HEK293 (cell line): ENCODE measurements around the gene SPATA1.

Experiments used
- CTCF ChIA-PET: fragments of 350-600 bp; formaldehyde crosslinking; extraction: SDS; loops from one replicate; lab custom pipeline; 2021; ENCODE audit warnings: antibody characterized with exemption; lab: Yijun Ruan, JAX
- POLR2A ChIA-PET: fragments of 300-600 bp; formaldehyde crosslinking; extraction: SDS; loops from one replicate; lab custom pipeline; 2020; ENCODE audit warnings: antibody characterized with exemption, inconsistent platforms; lab: Yijun Ruan, JAX
- H3K27ac ChIP-seq: fragments of 200-500 bp; sonication (Bioruptor generic); 2 replicates; pipeline ENCODE4 v1.5.1; 2014; ENCODE audit warnings: low read depth, low read length, control low read depth, inconsistent platforms; ENCODE audit errors: extremely low read depth
- H3K36me3 ChIP-seq, 2 experiments: fragments of 200-500 bp in 1 of 2; sonication (Bioruptor generic) in 1 of 2; 1 replicate in 1 of 2; 2 replicates in 1 of 2; pipeline ENCODE4 v1.5.1; 2014 to 2017; ENCODE audit warnings: inconsistent platforms in 2 of 2, low read length in 2 of 2; ENCODE audit not compliant: control insufficient read depth in 2 of 2, insufficient read depth in 1 of 2
- H3K4me1 ChIP-seq: fragments of 200-500 bp; sonication (Bioruptor generic); 2 replicates; pipeline ENCODE4 v1.5.1; 2014; ENCODE audit warnings: mild to moderate bottlenecking, low read length, inconsistent platforms; ENCODE audit not compliant: control insufficient read depth, insufficient read depth
- H3K4me3 ChIP-seq: 2 replicates; pipeline ENCODE4 v1.5.1; 2011; ENCODE audit warnings: low read depth, mild to moderate bottlenecking, control low read depth, low read length, moderate library complexity
- H3K9me3 ChIP-seq: fragments of 200-500 bp; sonication (Bioruptor generic); 2 replicates; pipeline ENCODE4 v1.5.1; 2014; ENCODE audit warnings: low read depth, low read length, inconsistent platforms; ENCODE audit not compliant: control insufficient read depth, insufficient read depth
- BCL11B ChIP-seq: fragments of 450-650 bp; formaldehyde crosslinking; IDR thresholded peaks from 2 replicates; pipeline ENCODE4 v1.5.1; 2016; ENCODE audit warnings: low read depth, missing biosample characterization, missing genetic modification characterization
- SCRT2 ChIP-seq: fragments of 450-650 bp; formaldehyde crosslinking; IDR thresholded peaks from 2 replicates; pipeline ENCODE4 v1.5.1; 2016; ENCODE audit warnings: missing biosample characterization, missing genetic modification characterization
- SETDB1 ChIP-seq: IDR thresholded peaks from one replicate; pipeline ENCODE4 v1.6.1; 2017; ENCODE audit warnings: mild to moderate bottlenecking, low read length, moderate library complexity, mixed read lengths; ENCODE audit not compliant: insufficient read length
- SP2 ChIP-seq: fragments of 450-650 bp; formaldehyde crosslinking; IDR thresholded peaks from 2 replicates; pipeline ENCODE4 v1.5.1; 2016; ENCODE audit warnings: missing biosample characterization, missing genetic modification characterization
- SP7 ChIP-seq: fragments of 450-650 bp; formaldehyde crosslinking; IDR thresholded peaks from 2 replicates; pipeline ENCODE4 v1.5.1; 2016; ENCODE audit warnings: missing biosample characterization, missing genetic modification characterization
- ZBTB21 ChIP-seq: fragments of 450-650 bp; formaldehyde crosslinking; IDR thresholded peaks from 2 replicates; pipeline ENCODE4 v1.5.1; 2017; ENCODE audit warnings: missing biosample characterization, missing genetic modification characterization
- ZEB2 ChIP-seq: fragments of 450-650 bp; formaldehyde crosslinking; IDR thresholded peaks from 2 replicates; pipeline ENCODE4 v1.5.1; 2016; ENCODE audit warnings: missing biosample characterization, missing genetic modification characterization
- ZFP41 ChIP-seq: fragments of 450-650 bp; formaldehyde crosslinking; IDR thresholded peaks from 2 replicates; pipeline ENCODE4 v1.5.1; 2016; ENCODE audit warnings: missing biosample characterization, missing genetic modification characterization, borderline replicate concordance
- ZNF10 ChIP-seq: fragments of 450-650 bp; formaldehyde crosslinking; IDR thresholded peaks from 2 replicates; pipeline ENCODE4 v1.5.1; 2017; ENCODE audit warnings: missing biosample characterization, missing genetic modification characterization
- ZNF114 ChIP-seq: fragments of 450-650 bp; formaldehyde crosslinking; IDR thresholded peaks from 2 replicates; pipeline ENCODE4 v1.5.0; 2017; ENCODE audit warnings: missing biosample characterization, missing genetic modification characterization
- ZNF133 ChIP-seq: fragments of 450-650 bp; formaldehyde crosslinking; IDR thresholded peaks from 2 replicates; pipeline ENCODE4 v1.5.1; 2016; ENCODE audit warnings: missing biosample characterization, missing genetic modification characterization
- ZNF140 ChIP-seq: fragments of 450-650 bp; formaldehyde crosslinking; IDR thresholded peaks from 2 replicates; pipeline ENCODE4 v1.5.1; 2016; ENCODE audit warnings: missing biosample characterization, missing genetic modification characterization
- ZNF211 ChIP-seq: fragments of 450-650 bp; formaldehyde crosslinking; IDR thresholded peaks from 2 replicates; pipeline ENCODE4 v1.5.1; 2016; ENCODE audit warnings: low read depth, missing biosample characterization, missing genetic modification characterization
- ZNF214 ChIP-seq: fragments of 450-650 bp; formaldehyde crosslinking; IDR thresholded peaks from 2 replicates; pipeline ENCODE4 v1.5.1; 2017; ENCODE audit warnings: missing biosample characterization, mild to moderate bottlenecking, missing genetic modification characterization, borderline replicate concordance
- ZNF585B ChIP-seq: fragments of 450-650 bp; formaldehyde crosslinking; IDR thresholded peaks from 2 replicates; pipeline ENCODE4 v1.5.1; 2016; ENCODE audit warnings: missing biosample characterization, missing genetic modification characterization
- ZNF621 ChIP-seq: fragments of 450-650 bp; formaldehyde crosslinking; IDR thresholded peaks from 2 replicates; pipeline ENCODE4 v1.5.1; 2017; ENCODE audit warnings: missing biosample characterization, missing genetic modification characterization
- ZNF777 ChIP-seq: fragments of 450-650 bp; formaldehyde crosslinking; IDR thresholded peaks from 2 replicates; pipeline ENCODE4 v1.5.1; 2017; ENCODE audit warnings: missing biosample characterization, missing genetic modification characterization, borderline replicate concordance
- ZNF830 ChIP-seq: fragments of 450-650 bp; IDR thresholded peaks from 2 replicates; pipeline ENCODE4 v1.5.0; 2018; ENCODE audit warnings: missing biosample characterization, missing genetic modification characterization, low read depth, mild to moderate bottlenecking, moderate library complexity
- TF ChIP-seq, protein P1 (sequence below): fragments of 450-650 bp; formaldehyde crosslinking; IDR thresholded peaks from 2 replicates; pipeline ENCODE4 v1.5.1; 2016; ENCODE audit warnings: missing biosample characterization, missing genetic modification characterization
- TF ChIP-seq, protein P2 (sequence below): fragments of 450-650 bp; formaldehyde crosslinking; IDR thresholded peaks from 2 replicates; pipeline ENCODE4 v1.5.1; 2017; ENCODE audit warnings: missing biosample characterization, missing genetic modification characterization

Gene SPATA1

DNA sequence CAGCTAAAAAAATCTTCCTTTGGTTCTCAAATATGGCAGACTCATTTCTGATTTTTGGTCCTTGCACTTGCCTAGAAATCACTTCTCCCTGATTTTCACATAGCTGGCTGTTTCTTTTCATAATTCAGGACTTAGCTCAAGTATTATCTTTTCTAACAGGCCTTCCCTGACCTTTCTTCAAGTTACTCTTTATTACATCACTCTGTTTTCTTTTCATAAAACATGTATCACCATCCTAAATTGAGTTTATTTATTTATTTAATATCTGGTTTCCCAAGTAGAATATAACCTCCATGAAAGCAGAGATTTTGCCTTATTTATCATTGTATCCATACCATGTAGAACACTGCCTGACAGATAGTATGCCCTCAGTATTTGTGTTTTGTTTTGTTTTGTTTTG lies 18.4 kb downstream of the SPATA1 start:
- TF ChIP-seq ZEB2 (tag by site-specific recombination), result no peak
- TF ChIP-seq ZFP41 (tag by site-specific recombination), result no peak
- TF ChIP-seq SP7 (tag by site-specific recombination), result no peak
- no peak for TF ChIP-seq ZBTB21 (tag by site-specific recombination)
- TF ChIP-seq ZNF621, result no peak
- TF ChIP-seq ZNF777 (tag by site-specific recombination), result no peak
- TF ChIP-seq ZNF133 (tag by site-specific recombination), result no peak
- no peak for TF ChIP-seq SP2
- no peak for TF ChIP-seq ZNF114
- no peak for TF ChIP-seq SCRT2 (tag by site-specific recombination)
- TF ChIP-seq, protein P1, sequence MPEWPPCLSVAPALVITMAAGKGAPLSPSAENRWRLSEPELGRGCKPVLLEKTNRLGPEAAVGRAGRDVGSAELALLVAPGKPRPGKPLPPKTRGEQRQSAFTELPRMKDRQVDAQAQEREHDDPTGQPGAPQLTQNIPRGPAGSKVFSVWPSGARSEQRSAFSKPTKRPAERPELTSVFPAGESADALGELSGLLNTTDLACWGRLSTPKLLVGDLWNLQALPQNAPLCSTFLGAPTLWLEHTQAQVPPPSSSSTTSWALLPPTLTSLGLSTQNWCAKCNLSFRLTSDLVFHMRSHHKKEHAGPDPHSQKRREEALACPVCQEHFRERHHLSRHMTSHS (tag by site-specific recombination), result no peak
- no peak for TF ChIP-seq ZNF10 (tag by site-specific recombination)
- POLR2A ChIA-PET, result no interaction called here

DNA sequence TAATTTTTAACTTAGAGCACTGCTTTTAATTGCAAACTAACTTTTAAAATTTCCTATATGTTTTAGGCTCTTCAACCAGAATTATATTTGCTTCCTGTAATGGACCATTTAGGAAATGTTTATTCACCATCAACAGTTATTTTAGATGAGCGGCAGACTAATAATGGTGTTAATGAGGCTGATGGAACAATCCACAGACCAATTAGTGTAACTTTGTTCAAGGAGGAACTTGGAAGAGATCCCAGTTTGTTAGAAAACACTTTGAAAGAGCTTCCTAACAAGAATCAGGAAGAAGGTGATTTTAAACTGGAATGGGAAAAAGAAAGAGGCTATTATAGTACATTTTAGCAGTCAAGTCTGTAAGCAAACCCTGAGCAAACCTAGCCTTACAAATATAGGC lies 19.6 kb downstream of the SPATA1 start:
- POLR2A ChIA-PET, result no interaction called here
- CTCF ChIA-PET, result interaction anchor here (1.1 kb wide), 1 partner anchor 94 kb away, joined by 5 read pairs; no protein-coding TSS in a partner anchor
- Histone ChIP-seq H3K36me3 (peaks cover 0 to 3% of the 10 kb centered on the region in 2 experiments; a peak in 1 of 3 replicates), H3K4me1 (no peaks in the 10 kb centered on the region), H3K27ac (no peak overlapping the region), H3K9me3 (no peaks in the 10 kb centered on the region), H3K4me3 (no peak overlapping the region)
- TF ChIP-seq ZNF211 (tag by site-specific recombination) (no peak), SCRT2 (tag by site-specific recombination) (peak; percentile 37; the same call in 1 of the 2 replicates), BCL11B (no peak), SETDB1 (peak; percentile 30)
- TF ChIP-seq, protein P2, sequence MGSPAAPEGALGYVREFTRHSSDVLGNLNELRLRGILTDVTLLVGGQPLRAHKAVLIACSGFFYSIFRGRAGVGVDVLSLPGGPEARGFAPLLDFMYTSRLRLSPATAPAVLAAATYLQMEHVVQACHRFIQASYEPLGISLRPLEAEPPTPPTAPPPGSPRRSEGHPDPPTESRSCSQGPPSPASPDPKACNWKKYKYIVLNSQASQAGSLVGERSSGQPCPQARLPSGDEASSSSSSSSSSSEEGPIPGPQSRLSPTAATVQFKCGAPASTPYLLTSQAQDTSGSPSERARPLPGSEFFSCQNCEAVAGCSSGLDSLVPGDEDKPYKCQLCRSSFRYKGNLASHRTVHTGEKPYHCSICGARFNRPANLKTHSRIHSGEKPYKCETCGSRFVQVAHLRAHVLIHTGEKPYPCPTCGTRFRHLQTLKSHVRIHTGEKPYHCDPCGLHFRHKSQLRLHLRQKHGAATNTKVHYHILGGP (tag by site-specific recombination), result 0 out of 2 replicates have a peak, but pooled peaks have one; percentile 43

More for the DNA sequence above, 18.4 kb downstream of the SPATA1 start:
- Histone ChIP-seq H3K36me3 (peaks cover 0 to 3% of the 10 kb centered on the region in 2 experiments; a peak in 1 of 3 replicates), H3K4me3 (no peak overlapping the region), H3K4me1 (no peaks in the 10 kb centered on the region), H3K9me3 (no peaks in the 10 kb centered on the region), H3K27ac (no peak overlapping the region)
- CTCF ChIA-PET, result no interaction called here

DNA sequence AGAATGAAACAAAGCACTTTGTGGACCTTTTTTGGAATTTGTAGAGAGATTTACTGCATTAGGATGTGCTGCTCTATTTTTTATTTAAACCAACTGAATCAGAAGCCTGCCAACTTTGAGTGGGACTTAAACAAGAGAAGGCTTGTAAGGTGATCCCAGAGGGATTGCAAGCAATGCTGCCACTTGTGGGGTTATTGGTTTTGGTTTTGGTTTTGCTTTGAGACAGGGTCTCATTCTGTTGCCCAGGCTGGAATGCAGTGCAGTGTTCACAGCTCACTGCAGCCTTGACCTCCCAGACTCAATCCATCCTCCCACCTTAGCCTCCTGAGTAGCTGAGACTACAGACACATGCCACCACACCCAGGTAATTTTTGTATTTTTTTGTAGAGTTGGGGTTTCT lies 32.4 kb downstream of the SPATA1 start:
- POLR2A ChIA-PET, result no interaction called here
- Histone ChIP-seq H3K36me3 (peaks cover 0 to 3% of the 10 kb centered on the region in 2 experiments; a peak in 1 of 3 replicates), H3K27ac (no peak overlapping the region), H3K4me3 (no peak overlapping the region), H3K4me1 (no peaks in the 10 kb centered on the region), H3K9me3 (no peaks in the 10 kb centered on the region)
- TF ChIP-seq ZNF830 (tag by site-specific recombination) (no peak), ZNF140 (tag by site-specific recombination) (no peak), BCL11B (no peak), ZNF214 (tag by site-specific recombination) (no peak), ZNF585B (tag by site-specific recombination) (no peak)
- CTCF ChIA-PET, result no interaction called here
